Measurements from ENCODE around the gene FAM131B.

DNA sequence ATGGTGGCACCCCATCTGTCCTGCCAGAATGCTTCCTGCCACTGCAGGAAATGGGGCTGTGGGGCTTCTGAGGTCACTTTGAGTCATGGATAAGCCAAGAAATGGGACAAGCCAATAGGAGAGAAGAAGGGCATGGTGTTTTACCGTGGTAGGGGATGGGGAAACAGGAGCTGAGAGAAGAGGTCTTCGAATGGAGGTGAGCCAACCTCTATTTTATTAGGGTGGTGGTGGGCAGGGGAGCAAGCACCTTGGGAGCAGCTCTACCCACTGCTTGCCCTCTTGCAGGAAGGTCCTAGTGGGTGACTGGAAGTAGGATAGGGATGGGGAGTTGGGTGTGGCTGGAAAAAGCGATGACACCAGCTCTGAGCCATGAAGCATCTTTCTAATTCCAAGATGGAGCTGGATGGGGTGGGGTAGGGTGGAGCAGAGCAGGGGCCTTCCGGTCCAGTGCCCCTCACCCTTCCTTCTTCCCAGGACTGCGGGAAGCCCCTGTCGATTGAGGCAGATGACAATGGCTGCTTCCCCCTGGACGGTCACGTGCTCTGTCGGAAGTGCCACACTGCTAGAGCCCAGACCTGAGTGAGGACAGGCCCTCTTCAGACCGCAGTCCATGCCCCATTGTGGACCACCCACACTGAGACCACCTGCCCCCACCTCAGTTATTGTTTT lies 27.7 kb upstream of the FAM131B start:
- TF ChIP-seq, protein P1, sequence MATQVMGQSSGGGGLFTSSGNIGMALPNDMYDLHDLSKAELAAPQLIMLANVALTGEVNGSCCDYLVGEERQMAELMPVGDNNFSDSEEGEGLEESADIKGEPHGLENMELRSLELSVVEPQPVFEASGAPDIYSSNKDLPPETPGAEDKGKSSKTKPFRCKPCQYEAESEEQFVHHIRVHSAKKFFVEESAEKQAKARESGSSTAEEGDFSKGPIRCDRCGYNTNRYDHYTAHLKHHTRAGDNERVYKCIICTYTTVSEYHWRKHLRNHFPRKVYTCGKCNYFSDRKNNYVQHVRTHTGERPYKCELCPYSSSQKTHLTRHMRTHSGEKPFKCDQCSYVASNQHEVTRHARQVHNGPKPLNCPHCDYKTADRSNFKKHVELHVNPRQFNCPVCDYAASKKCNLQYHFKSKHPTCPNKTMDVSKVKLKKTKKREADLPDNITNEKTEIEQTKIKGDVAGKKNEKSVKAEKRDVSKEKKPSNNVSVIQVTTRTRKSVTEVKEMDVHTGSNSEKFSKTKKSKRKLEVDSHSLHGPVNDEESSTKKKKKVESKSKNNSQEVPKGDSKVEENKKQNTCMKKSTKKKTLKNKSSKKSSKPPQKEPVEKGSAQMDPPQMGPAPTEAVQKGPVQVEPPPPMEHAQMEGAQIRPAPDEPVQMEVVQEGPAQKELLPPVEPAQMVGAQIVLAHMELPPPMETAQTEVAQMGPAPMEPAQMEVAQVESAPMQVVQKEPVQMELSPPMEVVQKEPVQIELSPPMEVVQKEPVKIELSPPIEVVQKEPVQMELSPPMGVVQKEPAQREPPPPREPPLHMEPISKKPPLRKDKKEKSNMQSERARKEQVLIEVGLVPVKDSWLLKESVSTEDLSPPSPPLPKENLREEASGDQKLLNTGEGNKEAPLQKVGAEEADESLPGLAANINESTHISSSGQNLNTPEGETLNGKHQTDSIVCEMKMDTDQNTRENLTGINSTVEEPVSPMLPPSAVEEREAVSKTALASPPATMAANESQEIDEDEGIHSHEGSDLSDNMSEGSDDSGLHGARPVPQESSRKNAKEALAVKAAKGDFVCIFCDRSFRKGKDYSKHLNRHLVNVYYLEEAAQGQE (IDR thresholded peaks at IDR 0.05; ENCODE audit: insufficient replicate concordance, low read depth), result no peak
- no peak for TF ChIP-seq POLR2AphosphoS5 (IDR thresholded peaks at IDR 0.05; ENCODE audit: low read depth)
- TF ChIP-seq, protein P2, sequence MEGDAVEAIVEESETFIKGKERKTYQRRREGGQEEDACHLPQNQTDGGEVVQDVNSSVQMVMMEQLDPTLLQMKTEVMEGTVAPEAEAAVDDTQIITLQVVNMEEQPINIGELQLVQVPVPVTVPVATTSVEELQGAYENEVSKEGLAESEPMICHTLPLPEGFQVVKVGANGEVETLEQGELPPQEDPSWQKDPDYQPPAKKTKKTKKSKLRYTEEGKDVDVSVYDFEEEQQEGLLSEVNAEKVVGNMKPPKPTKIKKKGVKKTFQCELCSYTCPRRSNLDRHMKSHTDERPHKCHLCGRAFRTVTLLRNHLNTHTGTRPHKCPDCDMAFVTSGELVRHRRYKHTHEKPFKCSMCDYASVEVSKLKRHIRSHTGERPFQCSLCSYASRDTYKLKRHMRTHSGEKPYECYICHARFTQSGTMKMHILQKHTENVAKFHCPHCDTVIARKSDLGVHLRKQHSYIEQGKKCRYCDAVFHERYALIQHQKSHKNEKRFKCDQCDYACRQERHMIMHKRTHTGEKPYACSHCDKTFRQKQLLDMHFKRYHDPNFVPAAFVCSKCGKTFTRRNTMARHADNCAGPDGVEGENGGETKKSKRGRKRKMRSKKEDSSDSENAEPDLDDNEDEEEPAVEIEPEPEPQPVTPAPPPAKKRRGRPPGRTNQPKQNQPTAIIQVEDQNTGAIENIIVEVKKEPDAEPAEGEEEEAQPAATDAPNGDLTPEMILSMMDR (IDR thresholded peaks at IDR 0.05; ENCODE audit: insufficient read depth, low read length), result no peak
- no peak for TF ChIP-seq GABPA (IDR thresholded peaks at IDR 0.05; ENCODE audit: low read depth)
